ENCODE measurements around the gene CREB5.
A peak's percentile ranks its signal among the peaks of the same experiment; 100 is the strongest.

The CREB5 gene

DNA sequence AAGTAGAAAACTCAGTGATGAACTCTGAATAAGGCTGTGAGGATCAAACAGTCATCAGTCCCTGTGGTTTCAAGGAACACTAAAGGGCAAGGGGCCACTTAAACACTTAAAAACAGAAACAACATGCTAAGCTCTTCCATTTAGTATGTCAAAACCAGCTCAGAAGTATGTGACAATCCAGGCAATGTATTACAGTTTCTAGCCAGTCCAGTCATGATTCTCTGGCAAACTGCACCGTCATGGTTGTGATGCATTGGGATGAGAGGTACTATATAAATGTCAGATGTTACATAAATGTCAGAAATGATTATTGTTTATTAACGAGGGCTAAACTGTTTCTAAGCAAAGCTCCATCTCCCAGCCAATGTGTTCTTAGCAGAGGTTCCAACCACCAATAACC, 4.7 kb upstream of the CREB5 start:
- peak; percentile 69 for DNase-seq (ENCODE audit: extremely low read depth, low read depth)

DNA sequence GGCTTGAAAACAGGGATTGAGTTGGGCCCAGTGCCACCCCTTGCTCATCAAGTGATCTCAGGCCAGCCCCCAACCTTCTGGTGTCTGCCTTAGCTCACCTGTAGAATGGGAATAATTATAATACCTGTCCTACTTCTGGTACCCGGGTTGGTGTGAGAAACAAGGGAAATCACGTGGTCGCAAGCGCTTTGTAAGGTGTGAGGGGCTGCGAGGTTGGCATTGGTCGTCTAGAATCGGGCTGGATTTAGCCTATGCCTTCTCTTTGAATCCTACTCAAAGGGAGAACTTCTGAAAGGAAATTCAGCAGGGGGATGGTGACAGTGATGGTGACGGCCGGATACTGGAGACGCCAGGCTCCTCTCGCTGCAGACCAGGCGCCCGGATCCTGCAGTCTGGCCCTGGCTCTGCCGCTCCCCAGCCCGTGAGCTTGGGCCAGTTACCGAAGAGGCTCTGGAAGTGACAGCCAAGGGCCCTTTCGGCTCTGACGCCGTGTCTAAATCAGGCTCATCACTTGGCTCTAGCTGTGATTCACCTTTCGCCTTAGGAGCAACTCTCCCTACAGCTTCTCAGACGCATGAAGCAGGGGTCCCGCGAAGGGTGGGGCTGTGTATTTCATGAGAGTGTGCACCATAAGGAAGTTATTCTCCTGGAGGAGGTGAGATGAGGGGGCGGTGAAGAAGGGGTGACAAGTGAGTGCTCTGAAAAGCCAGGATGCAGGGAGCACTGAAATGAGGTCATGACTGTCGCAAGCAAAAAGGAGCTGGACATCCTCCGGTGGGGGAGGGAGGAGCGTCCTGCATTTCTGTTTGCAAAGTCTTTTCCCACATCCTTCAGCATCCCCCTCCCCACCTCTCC, 4.0 kb upstream of the CREB5 start:
- no peak for DNase-seq (ENCODE audit: extremely low read depth, low read depth)

More for the DNA sequence above, 4.7 kb upstream of the CREB5 start:
- TF ChIP-seq, protein P1, sequence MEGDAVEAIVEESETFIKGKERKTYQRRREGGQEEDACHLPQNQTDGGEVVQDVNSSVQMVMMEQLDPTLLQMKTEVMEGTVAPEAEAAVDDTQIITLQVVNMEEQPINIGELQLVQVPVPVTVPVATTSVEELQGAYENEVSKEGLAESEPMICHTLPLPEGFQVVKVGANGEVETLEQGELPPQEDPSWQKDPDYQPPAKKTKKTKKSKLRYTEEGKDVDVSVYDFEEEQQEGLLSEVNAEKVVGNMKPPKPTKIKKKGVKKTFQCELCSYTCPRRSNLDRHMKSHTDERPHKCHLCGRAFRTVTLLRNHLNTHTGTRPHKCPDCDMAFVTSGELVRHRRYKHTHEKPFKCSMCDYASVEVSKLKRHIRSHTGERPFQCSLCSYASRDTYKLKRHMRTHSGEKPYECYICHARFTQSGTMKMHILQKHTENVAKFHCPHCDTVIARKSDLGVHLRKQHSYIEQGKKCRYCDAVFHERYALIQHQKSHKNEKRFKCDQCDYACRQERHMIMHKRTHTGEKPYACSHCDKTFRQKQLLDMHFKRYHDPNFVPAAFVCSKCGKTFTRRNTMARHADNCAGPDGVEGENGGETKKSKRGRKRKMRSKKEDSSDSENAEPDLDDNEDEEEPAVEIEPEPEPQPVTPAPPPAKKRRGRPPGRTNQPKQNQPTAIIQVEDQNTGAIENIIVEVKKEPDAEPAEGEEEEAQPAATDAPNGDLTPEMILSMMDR (IDR thresholded peaks at IDR 0.05; ENCODE audit: low read depth, low read length), result no peak

DNA sequence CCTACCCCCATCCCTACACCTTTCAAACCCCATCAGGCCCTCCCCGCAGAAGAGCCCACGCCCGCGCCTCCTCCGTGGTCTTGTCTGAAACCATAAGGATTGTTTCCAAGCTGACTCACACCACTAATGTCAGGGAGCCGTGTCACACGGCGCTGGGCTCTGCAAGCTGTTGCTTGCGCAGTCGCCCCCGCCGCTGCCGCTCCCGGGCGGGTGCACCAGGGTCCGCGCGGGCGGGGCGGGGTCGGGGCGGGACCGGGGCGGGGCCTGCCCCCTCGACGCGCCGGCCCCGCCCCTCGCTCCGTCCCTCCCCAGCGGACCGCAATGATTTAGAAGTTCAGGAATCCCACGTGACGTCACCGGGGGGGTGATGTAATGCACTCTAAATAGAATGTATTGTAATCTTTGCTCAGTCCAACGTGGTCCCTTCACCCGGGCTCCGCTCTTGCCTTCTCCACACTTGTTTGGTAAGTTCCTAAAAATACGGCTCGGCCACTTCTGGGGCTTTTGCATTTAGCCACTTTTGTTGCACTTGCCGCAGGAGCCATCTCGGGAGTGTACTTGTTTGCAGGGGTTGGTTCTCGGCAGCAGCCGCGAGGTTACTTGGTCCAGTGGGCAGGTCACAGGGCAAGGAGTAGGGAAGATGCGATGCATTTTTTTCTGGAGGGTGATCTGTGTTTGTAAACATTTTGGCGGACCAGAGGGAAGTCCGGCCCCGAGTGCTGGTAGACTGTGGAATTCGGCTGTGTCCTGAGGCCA, 3.2 kb upstream of the CREB5 start:
- TF ChIP-seq, protein P1 (IDR thresholded peaks at IDR 0.05; ENCODE audit: low read depth, low read length), result no peak
- DNase-seq (ENCODE audit: extremely low read depth, low read depth), result peak; percentile 89

More for the DNA sequence above, 4.0 kb upstream of the CREB5 start:
- TF ChIP-seq, protein P1 (IDR thresholded peaks at IDR 0.05; ENCODE audit: low read depth, low read length), result no peak

DNA sequence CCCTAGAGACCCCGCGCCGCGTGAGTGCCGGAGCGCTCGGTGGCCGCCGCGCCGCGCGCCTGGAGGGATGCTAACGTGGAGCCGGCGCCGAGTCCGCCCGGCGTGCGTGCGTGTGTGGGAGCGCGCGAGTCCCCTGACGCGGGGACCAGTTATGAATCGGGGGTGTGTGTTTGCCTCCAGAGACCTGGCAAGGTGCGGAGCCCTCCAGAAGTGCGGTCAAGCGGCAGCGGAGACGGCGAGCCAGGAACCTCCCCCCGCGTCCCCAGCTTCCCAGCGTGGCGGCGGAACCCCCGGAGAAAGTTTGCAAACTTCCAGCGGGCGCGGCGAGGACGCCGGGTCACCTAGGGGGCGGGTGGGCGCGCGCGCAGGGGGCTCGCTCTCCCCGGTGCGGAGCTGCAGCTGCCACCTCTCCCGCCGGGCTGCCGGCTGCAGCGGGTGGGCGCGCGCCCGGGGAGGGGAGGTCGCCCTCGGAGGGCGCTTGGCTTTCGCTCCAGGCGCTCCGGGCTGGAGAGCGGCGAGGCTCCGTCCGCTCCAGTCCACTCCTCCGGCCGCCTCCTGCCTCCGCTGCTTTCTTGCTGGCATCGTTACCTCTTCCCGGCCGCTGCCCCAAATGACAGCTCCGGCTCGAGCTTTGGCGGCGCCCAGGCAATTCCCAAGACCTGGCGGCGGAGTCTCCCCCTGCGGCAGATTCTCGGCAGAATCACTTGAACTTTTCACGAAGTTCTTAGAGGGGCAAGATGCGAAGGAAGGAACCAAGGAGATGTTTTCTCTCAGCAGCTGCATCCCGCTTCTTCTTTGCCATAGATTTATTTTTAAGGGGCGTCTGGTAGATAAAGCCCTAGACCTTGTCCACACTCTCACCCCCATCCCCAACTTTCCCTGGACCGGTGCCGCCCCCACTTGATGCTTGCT, 2.3 kb upstream of the CREB5 start:
- DNase-seq (ENCODE audit: extremely low read depth, low read depth), result no peak
- TF ChIP-seq, protein P1 (IDR thresholded peaks at IDR 0.05; ENCODE audit: low read depth, low read length), result no peak

DNA sequence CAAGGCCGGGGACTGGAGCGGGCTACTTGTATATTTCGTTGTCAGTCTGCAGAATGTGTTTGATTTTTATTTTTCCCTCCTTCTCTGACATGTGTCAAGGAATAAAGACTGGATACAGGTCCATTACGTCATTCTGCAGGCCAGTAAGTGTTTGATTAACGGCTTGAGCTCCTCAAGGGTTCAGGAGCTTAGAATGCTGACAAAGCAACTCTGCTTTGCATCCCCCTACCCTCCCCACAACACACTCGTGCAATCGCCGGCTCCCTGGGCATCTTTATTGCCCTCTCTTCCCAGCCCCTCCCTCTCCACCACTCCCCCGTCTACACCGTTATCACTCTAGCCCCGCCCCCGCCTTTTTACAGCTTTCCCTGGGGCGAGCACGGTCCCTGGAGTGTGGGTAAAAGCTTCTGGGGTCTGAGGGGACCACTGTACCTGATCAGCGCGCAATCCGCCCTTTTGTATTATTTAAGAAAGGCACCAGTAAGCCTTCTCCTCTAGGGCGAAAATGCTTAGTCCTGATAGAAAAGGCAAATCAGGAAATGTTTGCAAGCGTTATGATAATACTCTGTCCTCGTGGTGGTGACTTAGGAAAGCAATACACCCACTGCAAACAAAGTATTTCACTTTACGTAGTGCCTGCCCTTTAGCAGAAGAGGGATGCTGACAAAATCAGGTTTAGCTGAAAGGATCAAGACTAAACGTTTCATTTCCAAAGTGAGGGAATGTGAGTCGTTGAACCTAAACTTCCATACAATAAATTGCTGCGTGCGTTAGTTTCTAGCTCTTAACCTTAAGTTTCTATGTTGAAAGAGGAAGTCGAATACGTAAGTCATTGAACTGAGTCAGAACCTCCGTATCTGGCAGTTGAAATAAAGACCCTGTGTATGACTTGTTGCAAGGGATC, 1.4 kb upstream of the CREB5 start:
- TF ChIP-seq, protein P1 (IDR thresholded peaks at IDR 0.05; ENCODE audit: low read depth, low read length), result no peak
- no peak for DNase-seq (ENCODE audit: extremely low read depth, low read depth)

DNA sequence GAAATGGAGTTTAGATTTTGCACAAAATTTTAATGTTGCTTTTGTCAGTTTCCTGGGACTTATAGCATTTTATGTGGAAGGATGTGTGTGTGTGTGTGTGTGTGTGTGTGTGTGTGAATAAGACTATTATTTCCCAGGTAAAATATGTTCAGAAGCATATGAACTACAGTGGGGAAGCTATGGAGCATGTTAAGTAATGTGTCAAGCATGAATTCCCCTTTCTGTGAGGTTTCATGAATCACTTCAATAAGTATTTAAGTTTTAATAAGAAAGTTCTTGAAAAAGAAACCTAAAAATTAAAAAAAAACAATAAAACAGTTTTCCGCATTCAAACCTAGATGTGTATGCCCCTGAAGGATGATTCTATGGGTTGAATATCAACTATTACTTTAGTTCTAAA, 693 bp downstream of the CREB5 start:
- DNase-seq (ENCODE audit: extremely low read depth, low read depth), result no peak
- TF ChIP-seq, protein P1 (IDR thresholded peaks at IDR 0.05; ENCODE audit: low read depth, low read length), result no peak

Measured in AG09319 (cell line).